Hypothalamus (tissue), 51 donors: ENCODE results near the gene SLAMF6.
"Not testable (repeated sequence)": the region's sequence is repeated elsewhere in the genome, so short reads cannot be mapped to it uniquely, and the experiment has no call there.

Experiments used
- DNase-seq, 51 donors: peaks; one replicate each; lab custom pipeline; 2025; lab: John Stamatoyannopoulos, UW

SLAMF6 gene

GRCh38 chr1:160544647-160545046, 21.6 kb upstream of the SLAMF6 start:
- no peak for DNase-seq

- no peak for DNase-seq
Measured at GRCh38 chr1:160542303-160542945, 19.4 kb upstream of the SLAMF6 start.

GRCh38 chr1:160541622-160542302, 18.7 kb upstream of the SLAMF6 start:
- no peak for DNase-seq

GRCh38 chr1:160540859-160541233, 17.8 kb upstream of the SLAMF6 start:
- no peak for DNase-seq

GRCh38 chr1:160539990-160540858, 17.2 kb upstream of the SLAMF6 start:
- no peak for DNase-seq

- no peak for DNase-seq
Measured at GRCh38 chr1:160539684-160539989, 16.6 kb upstream of the SLAMF6 start.

GRCh38 chr1:160538985-160539651, 16.1 kb upstream of the SLAMF6 start:
- no peak for DNase-seq

- DNase-seq = no peak
Measured at GRCh38 chr1:160537714-160538665, 14.9 kb upstream of the SLAMF6 start.

GRCh38 chr1:160534823-160535605, 12.0 kb upstream of the SLAMF6 start:
- DNase-seq = no peak

GRCh38 chr1:160532557-160532813, 9.4 kb upstream of the SLAMF6 start:
- not testable (repeated sequence) for DNase-seq

GRCh38 chr1:160531809-160532556, 8.9 kb upstream of the SLAMF6 start:
- DNase-seq = not testable (repeated sequence)

GRCh38 chr1:160529401-160529952, 6.4 kb upstream of the SLAMF6 start:
- not testable (repeated sequence) for DNase-seq

GRCh38 chr1:160523789-160524188, 734 bp upstream of the SLAMF6 start:
- DNase-seq = not testable (repeated sequence)

GRCh38 chr1:160522136-160522535, 919 bp downstream of the SLAMF6 start:
- no peak for DNase-seq

- no peak for DNase-seq
Measured at GRCh38 chr1:160521554-160521953, 1.5 kb downstream of the SLAMF6 start.

GRCh38 chr1:160520999-160521398, 2.1 kb downstream of the SLAMF6 start:
- DNase-seq = no peak

GRCh38 chr1:160520582-160520981, 2.5 kb downstream of the SLAMF6 start:
- DNase-seq = no peak

GRCh38 chr1:160519642-160520435, 3.2 kb downstream of the SLAMF6 start:
- no peak for DNase-seq
